Muscle of back (tissue), 11 donors: ENCODE measurements around the gene HIPK4. TPM values are rescaled to one million over a fixed set of nuclear protein-coding genes. Genes with fewer than 3 reads are reported as not detected.
A peak's percentile ranks its signal among the peaks of the same experiment; 100 is the strongest.

Experiments
- DNase-seq, 3 donors: peaks; one replicate each; pipeline versions ENCODE4 v3.0.0 to v3.0.0-alpha.2; 2013
- polyA plus RNA-seq, 10 donors: library from polyadenylated mRNA; unstranded; fragments of 120-200 nt; gene quantifications; one replicate each; pipeline ENCODE4 v1.2.1, GENCODE V29; 2013; ENCODE audit not compliant: insufficient read length in 10 of 10

Gene HIPK4
- polyA plus RNA-seq, 10 donors = 0.68 to 1.7 (median 1.4) TPM

GRCh38 chr19:40366697-40367561, 23.1 kb downstream of the HIPK4 start:
- DNase-seq = peak in 1 of 3 donors; percentile 47

- peak; percentile 56 to 87 (median 75) for DNase-seq
Measured at GRCh38 chr19:40365613-40366401, 24.2 kb downstream of the HIPK4 start.

GRCh38 chr19:40365010-40365409, 25.0 kb downstream of the HIPK4 start:
- DNase-seq = no peak

- DNase-seq = no peak
Measured at GRCh38 chr19:40363069-40363468, 26.9 kb downstream of the HIPK4 start.

DNA sequence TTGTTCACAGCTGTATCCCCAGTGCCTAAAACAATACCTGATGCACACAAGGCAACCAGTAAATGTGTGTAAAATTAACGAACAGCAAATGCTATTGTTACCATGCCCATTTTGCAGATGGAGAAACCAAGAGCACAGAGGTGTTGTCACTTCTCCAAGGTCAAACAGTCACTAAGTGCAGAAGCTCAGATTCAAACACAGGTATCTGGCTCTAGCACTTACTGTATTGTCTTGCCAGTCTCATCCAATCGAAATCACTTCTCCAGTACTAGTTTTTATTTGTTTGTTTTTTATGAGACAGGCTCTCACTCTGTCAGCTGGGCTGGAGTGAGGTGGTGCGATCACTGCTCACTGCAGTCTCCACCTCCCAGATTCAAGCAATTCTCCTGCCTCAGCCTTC, 27.8 kb downstream of the HIPK4 start:
- no peak for DNase-seq

- DNase-seq = no peak
Measured at GRCh38 chr19:40360708-40361241, 29.2 kb downstream of the HIPK4 start.

GRCh38 chr19:40360020-40360707, 29.8 kb downstream of the HIPK4 start:
- no peak for DNase-seq

DNA sequence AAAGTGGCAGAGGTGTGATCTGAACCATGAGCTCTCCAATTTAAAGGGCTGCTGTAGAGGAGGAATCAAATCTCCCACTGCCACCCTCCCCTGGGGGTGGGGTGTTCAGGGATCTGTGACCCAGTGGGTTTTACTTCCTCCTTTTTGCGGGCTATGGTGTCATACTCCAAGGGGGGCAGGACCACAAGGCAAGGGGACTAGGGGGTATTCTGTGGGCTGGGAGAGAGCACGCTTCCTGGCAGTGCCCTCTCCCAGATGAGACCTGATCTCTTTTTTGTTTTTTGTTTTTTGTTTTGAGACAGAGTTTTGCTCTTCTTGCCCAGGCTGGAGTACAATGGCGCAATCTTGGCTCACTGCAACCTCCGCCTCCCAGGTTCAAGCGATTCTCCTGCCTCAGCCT, 31.2 kb downstream of the HIPK4 start:
- no peak for DNase-seq

DNA sequence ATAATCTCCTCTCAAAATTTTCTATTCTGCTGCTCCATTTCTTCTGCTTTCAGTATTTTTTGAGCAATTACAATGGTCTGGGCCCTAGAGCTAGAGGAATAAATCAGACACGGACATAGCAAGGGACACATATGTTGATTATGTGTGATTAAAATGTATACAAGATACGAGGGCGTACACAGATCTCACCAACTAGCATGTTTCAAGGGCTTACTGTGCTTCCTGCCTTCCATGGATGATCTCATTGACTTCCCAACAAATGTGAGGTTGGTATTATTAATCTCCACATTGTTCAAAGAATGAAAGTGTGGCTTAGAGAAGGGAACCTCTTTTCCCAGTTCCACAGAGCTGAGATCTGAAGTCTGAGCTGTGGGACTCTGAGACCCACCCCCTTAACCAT, 32.3 kb downstream of the HIPK4 start:
- no peak for DNase-seq

DNA sequence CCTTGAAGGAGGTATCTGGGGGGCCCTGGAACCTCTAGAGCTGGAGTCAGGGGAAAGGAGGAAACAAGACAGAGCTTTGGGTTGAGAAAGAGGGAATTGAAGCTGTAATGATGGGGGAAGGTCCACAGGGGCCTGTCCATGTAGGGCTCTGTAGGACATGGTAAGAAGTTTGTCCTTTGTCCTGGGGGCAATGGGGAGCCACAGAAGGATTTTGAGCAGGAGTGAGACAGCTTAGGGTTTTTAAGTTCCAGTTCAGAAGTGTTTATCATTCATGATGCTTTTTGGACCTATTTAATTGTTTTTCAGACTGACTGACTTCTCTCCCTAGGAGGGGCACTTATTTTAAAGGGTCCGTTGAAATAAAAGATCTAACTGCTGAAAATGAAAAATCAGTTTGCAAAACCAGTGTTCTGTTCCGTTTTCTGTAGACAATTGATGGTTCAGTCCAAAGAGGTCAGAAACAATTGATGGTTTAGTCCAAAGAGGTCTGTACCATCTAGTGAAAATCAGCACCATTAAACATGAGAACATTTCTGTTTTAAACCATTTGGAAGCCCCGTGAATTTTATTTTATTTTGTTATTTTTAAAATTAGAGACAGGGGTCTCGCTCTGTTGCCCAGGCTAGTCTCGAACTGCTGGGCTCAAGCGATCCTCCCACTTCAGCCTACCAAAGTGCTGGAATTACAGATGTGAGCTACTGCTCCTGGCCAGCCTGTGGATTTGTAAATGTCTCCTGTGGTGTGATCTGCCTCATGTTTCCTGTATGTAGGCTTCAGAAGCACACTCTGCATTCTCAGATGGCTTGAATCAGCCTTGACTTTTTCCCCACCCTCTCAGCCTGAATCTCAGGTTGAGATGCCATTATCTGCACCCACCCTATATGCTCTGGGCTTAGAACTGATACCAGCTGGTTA, 33.0 kb downstream of the HIPK4 start:
- no peak for DNase-seq

- no peak for DNase-seq
Measured at GRCh38 chr19:40355975-40356680, 33.9 kb downstream of the HIPK4 start.

- DNase-seq = peak in 1 of 3 donors; percentile 64
Measured at GRCh38 chr19:40348961-40349507, 40.9 kb downstream of the HIPK4 start.

GRCh38 chr19:40348125-40348913, 41.7 kb downstream of the HIPK4 start, which contains the start of the genes C19orf47 and PLD3:
TSS of gene C19orf47 (minus strand) at chr19:40348397. CDS start at chr19:40341857, 6,540 bp downstream.
TSS of gene PLD3 (plus strand) at chr19:40348695. CDS start at chr19:40366484, 17,789 bp downstream.
- peak; percentile 99 to 100 (median 99) for DNase-seq

- no peak for DNase-seq
Measured at GRCh38 chr19:40344422-40344821, 45.6 kb downstream of the HIPK4 start.

GRCh38 chr19:40342644-40343311, 47.2 kb downstream of the HIPK4 start:
- no peak for DNase-seq

DNA sequence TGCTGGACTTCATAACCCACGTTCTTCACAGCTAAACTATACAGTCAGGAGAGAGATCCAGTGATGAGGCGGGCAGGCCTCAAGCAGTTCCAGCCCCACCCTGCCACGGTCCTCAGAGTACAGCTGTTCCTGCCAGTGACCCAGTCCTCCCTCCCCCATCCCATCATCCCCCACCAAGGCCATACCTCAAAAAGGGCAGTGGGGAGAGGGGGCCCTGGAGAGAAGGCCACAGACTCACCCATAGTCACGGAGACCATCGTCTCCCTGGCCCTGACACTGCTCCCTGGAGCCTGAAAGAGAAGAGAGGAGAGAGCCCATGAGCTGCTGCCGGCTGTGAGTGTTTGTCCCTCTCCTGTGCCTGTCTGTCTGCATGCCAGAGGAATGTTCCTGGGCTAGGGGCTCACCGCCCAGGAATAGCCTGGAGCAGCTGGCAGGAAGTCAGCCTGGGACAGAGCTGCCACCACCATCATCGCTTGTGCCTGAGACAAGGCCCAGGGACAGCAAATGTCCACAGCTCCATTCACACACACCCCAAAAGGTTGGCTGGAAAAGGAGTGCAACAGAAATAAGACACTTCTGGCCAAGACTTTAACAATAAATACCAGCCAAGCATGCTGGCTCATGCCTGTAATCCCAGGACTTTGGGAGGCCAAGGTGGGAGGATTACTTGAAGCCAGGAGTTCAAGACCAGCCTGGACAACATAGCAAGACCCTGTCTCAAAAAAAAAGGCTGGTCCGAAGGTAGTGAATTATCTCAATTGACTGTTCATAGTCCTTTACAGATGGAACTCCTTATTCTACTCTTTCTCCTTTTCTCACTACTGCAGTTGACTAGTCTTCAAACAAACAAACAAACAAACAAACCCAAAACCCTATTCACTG, 48.1 kb downstream of the HIPK4 start:
- peak; percentile 72 to 81 (median 75) for DNase-seq
